Amniotic stem cell (primary cell): ENCODE data around the gene FHOD3.
"Not testable (repeated sequence)": the region's sequence is repeated elsewhere in the genome, so short reads cannot be mapped to it uniquely, and the experiment has no call there.

Experiments
- DNase-seq: peaks from one replicate; lab custom pipeline; 2025; lab: John Stamatoyannopoulos, UW

FHOD3 gene

GRCh38 chr18:36451454-36452251 lies 154.1 kb downstream of the FHOD3 start:
- DNase-seq: no peak

GRCh38 chr18:36454245-36454644 lies 156.7 kb downstream of the FHOD3 start:
- DNase-seq: no peak

GRCh38 chr18:36454848-36455458 lies 157.4 kb downstream of the FHOD3 start:
- DNase-seq: no peak

GRCh38 chr18:36455931-36456330 lies 158.4 kb downstream of the FHOD3 start:
- DNase-seq: no peak

- no peak for DNase-seq
Measured at GRCh38 chr18:36456622-36457021, 159.1 kb downstream of the FHOD3 start.

- no peak for DNase-seq
Measured at GRCh38 chr18:36457683-36458082, 160.2 kb downstream of the FHOD3 start.

- DNase-seq: no peak
Measured at GRCh38 chr18:36458306-36458705, 160.8 kb downstream of the FHOD3 start.

- DNase-seq: no peak
Measured at GRCh38 chr18:36459203-36459602, 161.7 kb downstream of the FHOD3 start.

- no peak for DNase-seq
Measured at GRCh38 chr18:36459786-36460185, 162.3 kb downstream of the FHOD3 start.

GRCh38 chr18:36460324-36460850 lies 162.9 kb downstream of the FHOD3 start:
- DNase-seq: no peak

- DNase-seq: no peak
Measured at GRCh38 chr18:36460854-36461253, 163.3 kb downstream of the FHOD3 start.

GRCh38 chr18:36461551-36461987 lies 164.1 kb downstream of the FHOD3 start:
- no peak for DNase-seq

- DNase-seq: not testable (repeated sequence)
Measured at GRCh38 chr18:36463516-36463915, 166.0 kb downstream of the FHOD3 start.

- DNase-seq: no peak
Measured at GRCh38 chr18:36464126-36464651, 166.7 kb downstream of the FHOD3 start.

GRCh38 chr18:36465276-36465675 lies 167.8 kb downstream of the FHOD3 start:
- DNase-seq: no peak

- DNase-seq: no peak
Measured at GRCh38 chr18:36465970-36466369, 168.5 kb downstream of the FHOD3 start.

GRCh38 chr18:36467614-36468013 lies 170.1 kb downstream of the FHOD3 start:
- no peak for DNase-seq

- no peak for DNase-seq
Measured at GRCh38 chr18:36468161-36468560, 170.6 kb downstream of the FHOD3 start.

GRCh38 chr18:36469461-36469860 lies 171.9 kb downstream of the FHOD3 start:
- DNase-seq: no peak

- DNase-seq: no peak
Measured at GRCh38 chr18:36470896-36471295, 173.4 kb downstream of the FHOD3 start.

GRCh38 chr18:36471393-36471792 lies 173.9 kb downstream of the FHOD3 start:
- DNase-seq: no peak

GRCh38 chr18:36476433-36476832 lies 178.9 kb downstream of the FHOD3 start:
- no peak for DNase-seq

- DNase-seq: no peak
Measured at GRCh38 chr18:36477776-36478175, 180.3 kb downstream of the FHOD3 start.
